Endothelial cell of umbilical vein (primary cell): Measurements from ENCODE around the gene FYB2. TPM values are rescaled to one million over a fixed set of nuclear protein-coding genes. Genes with fewer than 3 reads are reported as not detected.

ENCODE experiments used
- BruUV-seq: library from RNA; stranded (reverse); fragments of 400-500 nt; replicated peaks from 2 replicates; lab custom pipeline; 2021; lab: Mats Ljungman, UMichigan
- CTCF ChIA-PET: fragments of 300-600, 350-600 bp; sonication (Branson Sonifier 250); formaldehyde crosslinking; loops from one replicate; lab custom pipeline; 2021; ENCODE audit warnings: antibody characterized with exemption, inconsistent platforms; lab: Charles Lee
- POLR2A ChIA-PET: fragments of 300-600, 350-600 bp; sonication (Branson Sonifier 250); formaldehyde crosslinking; loops from one replicate; lab custom pipeline; 2021; ENCODE audit warnings: antibody characterized with exemption, inconsistent platforms; lab: Charles Lee
- DNase-seq: peaks from one replicate; pipeline ENCODE4 v3.0.0-alpha.2; 2011; ENCODE audit warnings: low read depth, low spot score
- FAIRE-seq: peaks from 2 replicates; lab custom pipeline; 2011; peaks lifted over from hg19 to GRCh38; lab: Jason Lieb, UNC
- H2AFZ ChIP-seq: 2 replicates; pipeline ENCODE4 v1.6.0; 2012; ENCODE audit warnings: low read depth, low read length, control low read depth, inconsistent platforms
- H3K27ac ChIP-seq: 2 replicates; pipeline ENCODE4 v1.5.1; 2011; ENCODE audit warnings: low read depth, mild to moderate bottlenecking, control low read depth, low read length, moderate library complexity; ENCODE audit not compliant: insufficient read depth
- H3K27me3 ChIP-seq, 2 experiments: 2 replicates each; pipeline versions ENCODE4 v1.6.0 to v1.6.1; 2011; ENCODE audit warnings: low read length in 2 of 2, mixed read lengths in 1 of 2; ENCODE audit not compliant: control insufficient read depth in 2 of 2, insufficient read depth in 2 of 2
- H3K36me3 ChIP-seq, 2 experiments: 2 replicates in 1 of 2; 3 replicates in 1 of 2; pipeline ENCODE4 v1.5.1; 2011; ENCODE audit warnings: low read length in 2 of 2, mild to moderate bottlenecking in 1 of 2, moderate library complexity in 1 of 2; ENCODE audit not compliant: control insufficient read depth in 2 of 2, insufficient read depth in 2 of 2; ENCODE audit errors: extremely low read depth in 1 of 2
- H3K4me1 ChIP-seq: 3 replicates; pipeline ENCODE4 v1.5.1; 2011; ENCODE audit warnings: mild to moderate bottlenecking, low read length; ENCODE audit not compliant: control insufficient read depth, insufficient read depth; ENCODE audit errors: extremely low read depth
- H3K4me2 ChIP-seq: 2 replicates; pipeline ENCODE4 v1.6.1; 2011; ENCODE audit warnings: low read length, control low read depth, mixed read lengths; ENCODE audit not compliant: insufficient read depth
- H3K4me3 ChIP-seq, 3 experiments: fragments of 200-600 bp in 1 of 3; sonication (generic), shearing (Covaris generic) in 1 of 3; replicated peaks in 1 of 3; 2 replicates each; pipeline ENCODE4 v1.5.1; 2011 to 2016; ENCODE audit warnings: control low read depth in 3 of 3, low read length in 3 of 3, mild to moderate bottlenecking in 2 of 3, inconsistent platforms in 1 of 3, low read depth in 1 of 3, moderate library complexity in 1 of 3; ENCODE audit not compliant: insufficient read depth in 1 of 3
- H3K79me2 ChIP-seq: 2 replicates; pipeline ENCODE4 v1.6.0; 2012; ENCODE audit warnings: low read length, inconsistent platforms; ENCODE audit not compliant: control insufficient read depth, insufficient read depth
- H3K9ac ChIP-seq: replicated peaks from 2 replicates; pipeline ENCODE3; 2011; ENCODE audit warnings: low read length, control low read depth; ENCODE audit not compliant: insufficient read depth; ENCODE audit errors: extremely low read depth
- H3K9me1 ChIP-seq: replicated peaks from 3 replicates; pipeline ENCODE4 v1.6.0; 2011; ENCODE audit warnings: mild to moderate bottlenecking, low read length; ENCODE audit not compliant: control insufficient read depth, insufficient read depth; ENCODE audit errors: extremely low read depth
- H3K9me3 ChIP-seq: replicated peaks from 2 replicates; pipeline ENCODE4 v1.5.1; 2012; ENCODE audit warnings: low read length, inconsistent platforms; ENCODE audit not compliant: control insufficient read depth, insufficient read depth
- H4K20me1 ChIP-seq: replicated peaks from 2 replicates; pipeline ENCODE3; 2011; ENCODE audit warnings: mild to moderate bottlenecking, low read length; ENCODE audit not compliant: control insufficient read depth, insufficient read depth; ENCODE audit errors: extremely low read depth
- CTCF ChIP-seq, 2 donors: IDR thresholded peaks; 1 replicate in 1 of 2; 2 replicates in 1 of 2; pipeline ENCODE4 v1.5.1; 2011; ENCODE audit warnings: low read length in 2 of 2, mild to moderate bottlenecking in 2 of 2, moderate library complexity in 2 of 2, control low read depth in 1 of 2, inconsistent platforms in 1 of 2, low read depth in 1 of 2; ENCODE audit not compliant: insufficient read depth in 1 of 2; ENCODE audit errors: extremely low read depth in 1 of 2
- EZH2 ChIP-seq: IDR thresholded peaks from 2 replicates; pipeline ENCODE4 v1.6.1; 2012; ENCODE audit warnings: borderline replicate concordance, low read depth, mild to moderate bottlenecking, moderate library complexity, low read length, inconsistent platforms; ENCODE audit not compliant: severe bottlenecking
- FOS ChIP-seq: IDR thresholded peaks from 2 replicates; pipeline ENCODE4 v1.6.1; 2011; ENCODE audit warnings: mild to moderate bottlenecking, low read length, moderate library complexity, borderline replicate concordance; ENCODE audit not compliant: insufficient read depth
- GATA2 ChIP-seq: IDR thresholded peaks from 2 replicates; pipeline ENCODE4 v1.7.0; 2011; ENCODE audit warnings: low read depth, mild to moderate bottlenecking, moderate library complexity, mixed read lengths, low read length; ENCODE audit not compliant: insufficient read length, insufficient read depth
- JUN ChIP-seq: IDR thresholded peaks from 2 replicates; pipeline ENCODE4 v1.6.1; 2011; ENCODE audit warnings: borderline replicate concordance, low read depth; ENCODE audit not compliant: insufficient read length, insufficient read depth
- MAX ChIP-seq: IDR thresholded peaks from 2 replicates; pipeline ENCODE4 v1.6.1; 2011; ENCODE audit not compliant: insufficient read depth, insufficient read length
- MYC ChIP-seq: IDR thresholded peaks from one replicate; pipeline ENCODE4 v1.6.1; 2011; ENCODE audit warnings: mild to moderate bottlenecking, low read depth, low read length
- POLR2A ChIP-seq: IDR thresholded peaks from 2 replicates; pipeline ENCODE4 v1.6.1; 2012; ENCODE audit warnings: low read depth, mild to moderate bottlenecking, control low read depth, low read length
- POLR2AphosphoS5 ChIP-seq: IDR thresholded peaks from 2 replicates; pipeline ENCODE4 v1.6.1; 2012; ENCODE audit warnings: low read depth, mild to moderate bottlenecking, control low read depth, low read length, moderate library complexity; ENCODE audit not compliant: insufficient read depth
- dilution Hi-C: fragments of 300-500 bp; cut with MboI; formaldehyde crosslinking; loops from one replicate; pipeline ENCODE4 v1.15.0; 2019; ENCODE audit warnings: low sequenced_read_pairs; ENCODE audit not compliant: extremely low pct_ligation_motif_present
- intact Hi-C: fragments of 100-400 bp; cut with micrococcal nuclease; formaldehyde crosslinking; loops from one replicate; pipeline ENCODE4 v1.10.0; 2022
- polyA plus RNA-seq, 4 experiments: library from polyadenylated mRNA; depleted of rRNA in 3 of 4; stranded (reverse) in 3 of 4; unstranded in 1 of 4; fragments of >200 nt; gene quantifications; 2 replicates each; pipeline versions ENCODE4 v1.2.1 to v1.2.3, GENCODE V29; 2011 to 2012; ENCODE audit warnings: missing spikeins in 1 of 4
- total RNA-seq: library from RNA; stranded (reverse); gene quantifications from 2 replicates; pipeline ENCODE4 v1.2.3, GENCODE V29; 2021

Gene FYB2
- total and polyA plus RNA-seq, 2 donors (not counting 3 experiments of a cell fraction or from before 2014, with no cell fraction given) = not detected

DNA sequence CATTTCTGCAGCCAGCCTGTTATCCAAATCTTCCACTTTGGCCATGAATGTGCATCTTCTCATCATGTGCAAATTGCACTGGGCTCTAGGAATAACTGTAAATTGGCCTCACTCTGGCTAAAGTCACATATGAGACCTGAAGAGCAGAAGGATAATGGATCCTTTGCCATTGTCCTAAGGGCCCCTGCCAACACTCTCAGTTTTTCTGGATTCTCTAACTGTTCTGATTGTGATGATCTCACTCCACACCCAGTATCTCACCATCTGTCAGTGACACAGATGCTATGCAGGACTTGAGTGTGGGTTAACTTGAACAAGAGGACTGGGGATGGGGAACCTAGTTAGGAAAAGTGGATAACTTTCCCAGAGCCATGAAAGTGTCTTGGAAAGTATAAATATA lies 8.5 kb upstream of the FYB2 start:
- Histone ChIP-seq H4K20me1 (no peaks in the 10 kb centered on the region), H3K27me3 (no peaks in the 10 kb centered on the region), H3K9me3 (no peaks in the 10 kb centered on the region), H3K4me1 (peaks cover 5% of the 10 kb centered on the region), H3K4me3 (no peak overlapping the region), H3K27ac (no peak overlapping the region), H3K79me2 (no peaks in the 10 kb centered on the region), H3K4me2 (no peak overlapping the region), H3K9me1 (no peaks in the 10 kb centered on the region), H3K9ac (no peak overlapping the region), H3K36me3 (no peaks in the 10 kb centered on the region), H2AFZ (no peak overlapping the region)
- FAIRE-seq (no peak), DNase-seq (no peak)
- ChIA-PET CTCF (interaction anchor here (0.6 to 1.2 kb wide), 2 partner anchors 1452 to 1837 kb away, joined by 3 read pairs; no protein-coding TSS in a partner anchor), POLR2A (no interaction called here)
- dilution Hi-C loops = no loop called here
- intact Hi-C loops = loop anchor here (10.0 kb wide), 1 partner anchor 1683 kb away; no protein-coding TSS in a partner anchor
- no peak for TF ChIP-seq EZH2
- no peak for TF ChIP-seq POLR2A
- TF ChIP-seq MYC = no peak
- no peak for TF ChIP-seq MAX
- no peak for TF ChIP-seq JUN
- TF ChIP-seq POLR2AphosphoS5 = no peak
- no peak for TF ChIP-seq FOS
- no peak for TF ChIP-seq CTCF (IDR thresholded peaks at IDR 0.05; ENCODE audit: extremely low read depth in 1 of 2, insufficient read depth in 1 of 2, low read depth in 1 of 2, low read length in 2 of 2)
- TF ChIP-seq GATA2 = no peak
- no TSS peak for BruUV-seq
